ENCODE results near the gene PTPRT.

GRCh38 chr20:42461965-42462593 is 727.6 kb downstream of the PTPRT start:
- TF ChIP-seq EZH2 (IDR thresholded peaks at IDR 0.05; ENCODE audit: low read depth, unreplicated experiment) (no peak), CTCF (conservative IDR thresholded peaks at IDR 0.05; ENCODE audit: low read depth in 2 of 2) (no peak)
